Endothelial cell of umbilical vein (primary cell): ENCODE measurements around the gene KRTAP10-2. TPM values are rescaled to one million over a fixed set of nuclear protein-coding genes. Genes with fewer than 3 reads are reported as not detected.

ENCODE experiments used
- BruUV-seq: library from RNA; stranded (reverse); fragments of 400-500 nt; replicated peaks from 2 replicates; lab custom pipeline; 2021; lab: Mats Ljungman, UMichigan
- CTCF ChIA-PET: fragments of 300-600, 350-600 bp; sonication (Branson Sonifier 250); formaldehyde crosslinking; loops from one replicate; lab custom pipeline; 2021; ENCODE audit warnings: antibody characterized with exemption, inconsistent platforms; lab: Charles Lee
- POLR2A ChIA-PET: fragments of 300-600, 350-600 bp; sonication (Branson Sonifier 250); formaldehyde crosslinking; loops from one replicate; lab custom pipeline; 2021; ENCODE audit warnings: antibody characterized with exemption, inconsistent platforms; lab: Charles Lee
- DNase-seq: peaks from one replicate; pipeline ENCODE4 v3.0.0-alpha.2; 2011; ENCODE audit warnings: low read depth, low spot score
- FAIRE-seq: peaks from 2 replicates; lab custom pipeline; 2011; peaks lifted over from hg19 to GRCh38; lab: Jason Lieb, UNC
- H2AFZ ChIP-seq: 2 replicates; pipeline ENCODE4 v1.6.0; 2012; ENCODE audit warnings: low read depth, low read length, control low read depth, inconsistent platforms
- H3K27ac ChIP-seq: 2 replicates; pipeline ENCODE4 v1.5.1; 2011; ENCODE audit warnings: low read depth, mild to moderate bottlenecking, control low read depth, low read length, moderate library complexity; ENCODE audit not compliant: insufficient read depth
- H3K27me3 ChIP-seq, 2 experiments: 2 replicates each; pipeline versions ENCODE4 v1.6.0 to v1.6.1; 2011; ENCODE audit warnings: low read length in 2 of 2, mixed read lengths in 1 of 2; ENCODE audit not compliant: control insufficient read depth in 2 of 2, insufficient read depth in 2 of 2
- H3K36me3 ChIP-seq, 2 experiments: 2 replicates in 1 of 2; 3 replicates in 1 of 2; pipeline ENCODE4 v1.5.1; 2011; ENCODE audit warnings: low read length in 2 of 2, mild to moderate bottlenecking in 1 of 2, moderate library complexity in 1 of 2; ENCODE audit not compliant: control insufficient read depth in 2 of 2, insufficient read depth in 2 of 2; ENCODE audit errors: extremely low read depth in 1 of 2
- H3K4me1 ChIP-seq: 3 replicates; pipeline ENCODE4 v1.5.1; 2011; ENCODE audit warnings: mild to moderate bottlenecking, low read length; ENCODE audit not compliant: control insufficient read depth, insufficient read depth; ENCODE audit errors: extremely low read depth
- H3K4me2 ChIP-seq: 2 replicates; pipeline ENCODE4 v1.6.1; 2011; ENCODE audit warnings: low read length, control low read depth, mixed read lengths; ENCODE audit not compliant: insufficient read depth
- H3K4me3 ChIP-seq, 3 experiments: fragments of 200-600 bp in 1 of 3; sonication (generic), shearing (Covaris generic) in 1 of 3; replicated peaks in 1 of 3; 2 replicates each; pipeline ENCODE4 v1.5.1; 2011 to 2016; ENCODE audit warnings: control low read depth in 3 of 3, low read length in 3 of 3, mild to moderate bottlenecking in 2 of 3, inconsistent platforms in 1 of 3, low read depth in 1 of 3, moderate library complexity in 1 of 3; ENCODE audit not compliant: insufficient read depth in 1 of 3
- H3K79me2 ChIP-seq: 2 replicates; pipeline ENCODE4 v1.6.0; 2012; ENCODE audit warnings: low read length, inconsistent platforms; ENCODE audit not compliant: control insufficient read depth, insufficient read depth
- H3K9ac ChIP-seq: replicated peaks from 2 replicates; pipeline ENCODE3; 2011; ENCODE audit warnings: low read length, control low read depth; ENCODE audit not compliant: insufficient read depth; ENCODE audit errors: extremely low read depth
- H3K9me1 ChIP-seq: replicated peaks from 3 replicates; pipeline ENCODE4 v1.6.0; 2011; ENCODE audit warnings: mild to moderate bottlenecking, low read length; ENCODE audit not compliant: control insufficient read depth, insufficient read depth; ENCODE audit errors: extremely low read depth
- H3K9me3 ChIP-seq: replicated peaks from 2 replicates; pipeline ENCODE4 v1.5.1; 2012; ENCODE audit warnings: low read length, inconsistent platforms; ENCODE audit not compliant: control insufficient read depth, insufficient read depth
- H4K20me1 ChIP-seq: replicated peaks from 2 replicates; pipeline ENCODE3; 2011; ENCODE audit warnings: mild to moderate bottlenecking, low read length; ENCODE audit not compliant: control insufficient read depth, insufficient read depth; ENCODE audit errors: extremely low read depth
- CTCF ChIP-seq, 2 donors: IDR thresholded peaks; 1 replicate in 1 of 2; 2 replicates in 1 of 2; pipeline ENCODE4 v1.5.1; 2011; ENCODE audit warnings: low read length in 2 of 2, mild to moderate bottlenecking in 2 of 2, moderate library complexity in 2 of 2, control low read depth in 1 of 2, inconsistent platforms in 1 of 2, low read depth in 1 of 2; ENCODE audit not compliant: insufficient read depth in 1 of 2; ENCODE audit errors: extremely low read depth in 1 of 2
- EZH2 ChIP-seq: IDR thresholded peaks from 2 replicates; pipeline ENCODE4 v1.6.1; 2012; ENCODE audit warnings: borderline replicate concordance, low read depth, mild to moderate bottlenecking, moderate library complexity, low read length, inconsistent platforms; ENCODE audit not compliant: severe bottlenecking
- FOS ChIP-seq: IDR thresholded peaks from 2 replicates; pipeline ENCODE4 v1.6.1; 2011; ENCODE audit warnings: mild to moderate bottlenecking, low read length, moderate library complexity, borderline replicate concordance; ENCODE audit not compliant: insufficient read depth
- GATA2 ChIP-seq: IDR thresholded peaks from 2 replicates; pipeline ENCODE4 v1.7.0; 2011; ENCODE audit warnings: low read depth, mild to moderate bottlenecking, moderate library complexity, mixed read lengths, low read length; ENCODE audit not compliant: insufficient read length, insufficient read depth
- JUN ChIP-seq: IDR thresholded peaks from 2 replicates; pipeline ENCODE4 v1.6.1; 2011; ENCODE audit warnings: borderline replicate concordance, low read depth; ENCODE audit not compliant: insufficient read length, insufficient read depth
- MAX ChIP-seq: IDR thresholded peaks from 2 replicates; pipeline ENCODE4 v1.6.1; 2011; ENCODE audit not compliant: insufficient read depth, insufficient read length
- MYC ChIP-seq: IDR thresholded peaks from one replicate; pipeline ENCODE4 v1.6.1; 2011; ENCODE audit warnings: mild to moderate bottlenecking, low read depth, low read length
- POLR2A ChIP-seq: IDR thresholded peaks from 2 replicates; pipeline ENCODE4 v1.6.1; 2012; ENCODE audit warnings: low read depth, mild to moderate bottlenecking, control low read depth, low read length
- POLR2AphosphoS5 ChIP-seq: IDR thresholded peaks from 2 replicates; pipeline ENCODE4 v1.6.1; 2012; ENCODE audit warnings: low read depth, mild to moderate bottlenecking, control low read depth, low read length, moderate library complexity; ENCODE audit not compliant: insufficient read depth
- dilution Hi-C: fragments of 300-500 bp; cut with MboI; formaldehyde crosslinking; loops from one replicate; pipeline ENCODE4 v1.15.0; 2019; ENCODE audit warnings: low sequenced_read_pairs; ENCODE audit not compliant: extremely low pct_ligation_motif_present
- intact Hi-C: fragments of 100-400 bp; cut with micrococcal nuclease; formaldehyde crosslinking; loops from one replicate; pipeline ENCODE4 v1.10.0; 2022
- polyA plus RNA-seq, 4 experiments: library from polyadenylated mRNA; depleted of rRNA in 3 of 4; stranded (reverse) in 3 of 4; unstranded in 1 of 4; fragments of >200 nt; gene quantifications; 2 replicates each; pipeline versions ENCODE4 v1.2.1 to v1.2.3, GENCODE V29; 2011 to 2012; ENCODE audit warnings: missing spikeins in 1 of 4
- total RNA-seq: library from RNA; stranded (reverse); gene quantifications from 2 replicates; pipeline ENCODE4 v1.2.3, GENCODE V29; 2021

KRTAP10-2 gene
- total and polyA plus RNA-seq, 2 donors (not counting 3 experiments of a cell fraction or from before 2014, with no cell fraction given), result not detected

- CTCF ChIA-PET, result no interaction called here
- intact Hi-C loops (no loop called here), dilution Hi-C loops (no loop called here)
Observed at GRCh38 chr21:44533121-44533890, 18.0 kb downstream of the KRTAP10-2 start.

More at GRCh38 chr21:44533121-44533890, 18.0 kb downstream of the KRTAP10-2 start:
- Histone ChIP-seq H3K27me3 (peaks cover 0 to 3% of the 10 kb centered on the region in 2 experiments), H3K27ac (no peak overlapping the region), H3K4me3 (no peak overlapping the region), H4K20me1 (no peaks in the 10 kb centered on the region), H3K9me3 (no peaks in the 10 kb centered on the region), H3K9ac (no peak overlapping the region), H3K79me2 (no peaks in the 10 kb centered on the region), H3K36me3 (no peaks in the 10 kb centered on the region), H3K4me1 (no peaks in the 10 kb centered on the region), H3K9me1 (no peaks in the 10 kb centered on the region), H2AFZ (no peak overlapping the region), H3K4me2 (no peak overlapping the region)
- POLR2A ChIA-PET, result no interaction called here
- no peak for DNase-seq
- FAIRE-seq, result no peak
- TF ChIP-seq FOS (no peak), POLR2AphosphoS5 (no peak), MAX (no peak), EZH2 (no peak), JUN (no peak), CTCF (IDR thresholded peaks at IDR 0.05; ENCODE audit: extremely low read depth in 1 of 2, insufficient read depth in 1 of 2, low read depth in 1 of 2, low read length in 2 of 2) (no peak), GATA2 (no peak), POLR2A (no peak), MYC (no peak)
- no TSS peak for BruUV-seq
